ENCODE data around the gene ZKSCAN1.
"Not testable (repeated sequence)": the region's sequence is repeated elsewhere in the genome, so short reads cannot be mapped to it uniquely, and the experiment has no call there.

Gene ZKSCAN1

DNA sequence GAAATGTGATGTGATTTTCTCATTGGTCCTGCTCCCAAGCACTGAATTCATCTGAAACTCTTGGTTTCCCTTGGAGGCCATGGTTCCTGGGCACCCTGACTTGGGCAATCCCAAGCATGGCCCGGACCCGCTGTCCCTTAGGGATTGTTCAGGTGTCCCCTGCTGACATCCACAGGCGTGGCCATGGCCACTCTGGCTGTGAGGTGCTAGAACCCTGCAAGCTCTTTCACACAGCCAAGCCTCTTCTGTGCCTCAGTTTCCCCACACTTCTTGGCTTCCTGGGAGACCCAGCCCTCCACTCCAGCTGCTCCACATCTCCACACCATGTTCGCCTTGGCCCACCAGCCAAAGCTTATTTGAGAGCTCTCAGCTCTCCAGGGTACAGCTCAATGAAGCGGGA is 27.6 kb upstream of the ZKSCAN1 start:
- Histone ChIP-seq H3F3A (ENCODE audit: control insufficient read depth, insufficient read depth) (no peaks in the 10 kb centered on the region), H3K27ac (ENCODE audit: low read depth, low read length) (no peak overlapping the region), H3K4me3 (ENCODE audit: low read length) (no peak overlapping the region), H3K36me3 (ENCODE audit: control insufficient read depth, low read length) (no peaks in the 10 kb centered on the region), H4K20me1 (ENCODE audit: control insufficient read depth, insufficient read depth, low read depth, low read length) (no peaks in the 10 kb centered on the region), H3K4me1 (ENCODE audit: control insufficient read depth, low read length) (peaks cover 6% of the 10 kb centered on the region; the same call in 1 of the 2 replicates), H3K27me3 (ENCODE audit: control insufficient read depth, low read length) (peaks cover 50% of the 10 kb centered on the region), H3K79me2 (ENCODE audit: control insufficient read depth, low read length) (no peaks in the 10 kb centered on the region), H3K9me2 (replicated peaks; ENCODE audit: control insufficient read depth, low read length) (no peaks in the 10 kb centered on the region), H3K4me2 (ENCODE audit: low read length) (no peak overlapping the region), H3K9me3 (ENCODE audit: control insufficient read depth, insufficient read depth, low read length) (no peaks in the 10 kb centered on the region)
- TF ChIP-seq EZH2phosphoT487 (IDR thresholded peaks at IDR 0.05; ENCODE audit: borderline replicate concordance, low read length) = no peak
- TF ChIP-seq, protein P1, sequence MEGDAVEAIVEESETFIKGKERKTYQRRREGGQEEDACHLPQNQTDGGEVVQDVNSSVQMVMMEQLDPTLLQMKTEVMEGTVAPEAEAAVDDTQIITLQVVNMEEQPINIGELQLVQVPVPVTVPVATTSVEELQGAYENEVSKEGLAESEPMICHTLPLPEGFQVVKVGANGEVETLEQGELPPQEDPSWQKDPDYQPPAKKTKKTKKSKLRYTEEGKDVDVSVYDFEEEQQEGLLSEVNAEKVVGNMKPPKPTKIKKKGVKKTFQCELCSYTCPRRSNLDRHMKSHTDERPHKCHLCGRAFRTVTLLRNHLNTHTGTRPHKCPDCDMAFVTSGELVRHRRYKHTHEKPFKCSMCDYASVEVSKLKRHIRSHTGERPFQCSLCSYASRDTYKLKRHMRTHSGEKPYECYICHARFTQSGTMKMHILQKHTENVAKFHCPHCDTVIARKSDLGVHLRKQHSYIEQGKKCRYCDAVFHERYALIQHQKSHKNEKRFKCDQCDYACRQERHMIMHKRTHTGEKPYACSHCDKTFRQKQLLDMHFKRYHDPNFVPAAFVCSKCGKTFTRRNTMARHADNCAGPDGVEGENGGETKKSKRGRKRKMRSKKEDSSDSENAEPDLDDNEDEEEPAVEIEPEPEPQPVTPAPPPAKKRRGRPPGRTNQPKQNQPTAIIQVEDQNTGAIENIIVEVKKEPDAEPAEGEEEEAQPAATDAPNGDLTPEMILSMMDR (IDR thresholded peaks at IDR 0.05; ENCODE audit: low read depth, low read length, poor library complexity, severe bottlenecking) = no peak

DNA sequence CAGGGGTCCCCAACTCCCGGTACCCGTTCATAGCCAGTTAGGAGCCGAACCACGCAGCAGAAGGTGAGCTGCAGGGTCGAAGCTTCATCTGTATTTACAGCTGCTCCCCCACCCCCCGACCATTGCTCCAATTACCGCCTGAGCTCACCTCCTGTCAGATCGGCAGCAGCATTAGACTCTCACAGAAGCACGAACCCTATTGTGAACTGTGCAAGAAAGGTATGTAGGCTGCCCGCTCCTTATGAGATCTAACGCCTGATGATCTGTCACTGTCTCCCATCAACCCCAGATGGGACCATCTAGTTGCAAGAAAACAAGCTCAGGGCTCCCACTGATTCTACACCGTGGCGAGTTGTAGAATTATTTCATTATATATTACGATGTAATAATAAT is 24.9 kb upstream of the ZKSCAN1 start:
- no peaks in the 10 kb centered on the region for H3K9me3 ChIP-seq (ENCODE audit: control insufficient read depth, insufficient read depth, low read length)
- no peak for TF ChIP-seq EZH2phosphoT487 (IDR thresholded peaks at IDR 0.05; ENCODE audit: borderline replicate concordance, low read length)
- TF ChIP-seq, protein P1 (IDR thresholded peaks at IDR 0.05; ENCODE audit: low read depth, low read length, poor library complexity, severe bottlenecking) = no peak
- no peak overlapping the region for H3K4me2 ChIP-seq (ENCODE audit: low read length)
- H3K27me3 ChIP-seq (ENCODE audit: control insufficient read depth, low read length) = peaks cover 41% of the 10 kb centered on the region
- no peak overlapping the region for H3K4me3 ChIP-seq (ENCODE audit: low read length)
- H3K4me1 ChIP-seq (ENCODE audit: control insufficient read depth, low read length) = peaks cover 6% of the 10 kb centered on the region; the same call in 1 of the 2 replicates
- no peak overlapping the region for H3K27ac ChIP-seq (ENCODE audit: low read depth, low read length)
- H3K79me2 ChIP-seq (ENCODE audit: control insufficient read depth, low read length) = no peaks in the 10 kb centered on the region
- H3K9me2 ChIP-seq (replicated peaks; ENCODE audit: control insufficient read depth, low read length) = no peaks in the 10 kb centered on the region
- no peaks in the 10 kb centered on the region for H3K36me3 ChIP-seq (ENCODE audit: control insufficient read depth, low read length)
- no peaks in the 10 kb centered on the region for H3F3A ChIP-seq (ENCODE audit: control insufficient read depth, insufficient read depth)
- H4K20me1 ChIP-seq (ENCODE audit: control insufficient read depth, insufficient read depth, low read depth, low read length) = no peaks in the 10 kb centered on the region

DNA sequence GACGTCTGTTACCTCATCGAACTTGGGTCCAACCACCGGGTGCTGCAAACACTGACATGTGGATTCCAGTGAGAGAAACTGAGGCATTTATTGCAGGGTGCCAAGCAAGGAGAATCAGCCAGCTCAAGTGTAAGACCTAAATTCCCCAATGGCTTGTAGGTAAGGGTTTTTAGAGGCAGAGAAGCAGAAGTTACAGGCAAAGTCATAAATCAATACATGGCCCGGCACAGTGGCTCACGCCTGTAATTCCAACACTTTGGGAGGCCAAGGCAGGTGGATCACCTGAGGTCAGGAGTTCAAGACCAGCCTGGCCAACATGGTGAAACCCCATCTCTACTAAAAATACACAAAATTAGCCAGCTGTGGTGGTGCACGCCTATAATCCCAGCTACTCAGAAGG is 23.9 kb upstream of the ZKSCAN1 start:
- H3F3A ChIP-seq (ENCODE audit: control insufficient read depth, insufficient read depth); H3K36me3 ChIP-seq (ENCODE audit: control insufficient read depth, low read length); H3K4me1 ChIP-seq (ENCODE audit: control insufficient read depth, low read length); H3K9me3 ChIP-seq (ENCODE audit: control insufficient read depth, insufficient read depth, low read length); H3K4me3 ChIP-seq (ENCODE audit: low read length); H3K79me2 ChIP-seq (ENCODE audit: control insufficient read depth, low read length); H4K20me1 ChIP-seq (ENCODE audit: control insufficient read depth, insufficient read depth, low read depth, low read length); H3K9me2 ChIP-seq (replicated peaks; ENCODE audit: control insufficient read depth, low read length); H3K4me2 ChIP-seq (ENCODE audit: low read length); H3K27ac ChIP-seq (ENCODE audit: low read depth, low read length): not testable (repeated sequence)
- H3K27me3 ChIP-seq (ENCODE audit: control insufficient read depth, low read length) = peaks cover 34% of the 10 kb centered on the region

DNA sequence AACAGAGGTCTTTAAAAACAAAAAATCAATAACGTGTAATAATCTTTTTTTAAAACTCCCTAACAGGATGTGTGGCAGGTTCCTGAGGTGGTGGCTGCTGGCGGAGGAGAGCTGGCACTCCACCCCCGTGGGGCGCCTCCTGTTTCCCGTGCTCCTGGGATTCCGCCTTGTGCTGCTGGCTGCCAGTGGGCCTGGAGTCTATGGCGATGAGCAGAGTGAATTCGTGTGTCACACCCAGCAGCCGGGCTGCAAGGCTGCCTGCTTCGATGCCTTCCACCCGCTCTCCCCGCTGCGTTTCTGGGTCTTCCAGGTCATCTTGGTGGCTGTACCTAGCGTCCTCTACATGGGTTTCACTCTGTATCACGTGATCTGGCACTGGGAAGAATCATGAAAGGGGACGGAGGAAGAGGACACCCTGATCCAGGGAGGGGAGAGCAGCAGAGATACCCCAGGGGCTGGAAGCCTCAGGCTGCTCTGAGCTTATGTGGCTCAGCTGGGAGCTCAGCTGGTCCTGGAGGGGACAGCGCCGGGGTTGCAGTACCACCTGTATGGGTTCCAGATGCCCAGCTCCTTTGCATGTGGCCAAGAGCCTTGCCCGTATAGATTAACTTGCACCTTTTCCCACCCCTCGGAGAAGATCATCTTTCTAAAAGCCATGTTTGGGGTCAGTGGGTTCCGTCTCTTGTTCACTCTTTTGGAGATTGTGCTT is 22.9 kb upstream of the ZKSCAN1 start:
- Histone ChIP-seq H3K4me2 (ENCODE audit: low read length) (no peak overlapping the region), H3K79me2 (ENCODE audit: control insufficient read depth, low read length) (no peaks in the 10 kb centered on the region), H4K20me1 (ENCODE audit: control insufficient read depth, insufficient read depth, low read depth, low read length) (no peaks in the 10 kb centered on the region), H3K9me3 (ENCODE audit: control insufficient read depth, insufficient read depth, low read length) (no peaks in the 10 kb centered on the region), H3K27me3 (ENCODE audit: control insufficient read depth, low read length) (peaks cover 28% of the 10 kb centered on the region), H3K9me2 (replicated peaks; ENCODE audit: control insufficient read depth, low read length) (no peaks in the 10 kb centered on the region), H3K27ac (ENCODE audit: low read depth, low read length) (no peak overlapping the region), H3K4me1 (ENCODE audit: control insufficient read depth, low read length) (peaks cover 14% of the 10 kb centered on the region), H3K4me3 (ENCODE audit: low read length) (no peak overlapping the region), H3F3A (ENCODE audit: control insufficient read depth, insufficient read depth) (no peaks in the 10 kb centered on the region), H3K36me3 (ENCODE audit: control insufficient read depth, low read length) (no peaks in the 10 kb centered on the region)
- no peak for TF ChIP-seq EZH2phosphoT487 (IDR thresholded peaks at IDR 0.05; ENCODE audit: borderline replicate concordance, low read length)
- TF ChIP-seq, protein P1 (IDR thresholded peaks at IDR 0.05; ENCODE audit: low read depth, low read length, poor library complexity, severe bottlenecking) = no peak
